GM12891 (cell line): ENCODE measurements around the gene RBP2.

ENCODE experiments used
- POLR2A ChIP-seq: IDR thresholded peaks from 2 replicates; pipeline ENCODE4 v1.6.1; 2011; ENCODE audit warnings: low read depth, low read length, control low read depth
- POU2F2 ChIP-seq: IDR thresholded peaks from 2 replicates; pipeline ENCODE4 v1.6.1; 2011; ENCODE audit warnings: low read depth, mild to moderate bottlenecking, control low read depth, low read length, moderate library complexity
- SPI1 ChIP-seq: IDR thresholded peaks from 2 replicates; pipeline ENCODE4 v1.6.1; 2011; ENCODE audit warnings: low read depth, low read length, control low read depth

DNA sequence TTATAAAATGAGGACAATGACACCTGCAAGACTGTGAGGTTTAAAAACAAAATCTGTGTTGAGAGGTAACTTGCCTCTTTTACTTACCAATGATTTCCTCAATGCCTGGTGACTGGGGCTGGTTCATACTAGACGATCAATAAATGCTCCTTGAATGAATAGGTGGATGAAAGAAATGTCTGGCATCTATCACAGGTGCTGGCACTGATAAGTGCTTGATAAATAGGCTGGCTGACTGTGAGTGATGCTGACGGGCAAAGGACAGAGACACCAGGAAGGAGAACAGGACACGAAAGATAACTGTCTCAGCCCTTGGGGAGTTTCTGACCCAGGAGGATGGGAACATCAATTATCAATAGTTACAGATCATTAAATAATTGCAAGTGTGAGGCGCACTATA, 31.9 kb downstream of the RBP2 start:
- no peak for TF ChIP-seq POLR2A
- TF ChIP-seq POU2F2: no peak
- no peak for TF ChIP-seq SPI1
